ENCODE measurements around the gene SKOR2. TPM values are rescaled to one million over a fixed set of nuclear protein-coding genes. Genes with fewer than 3 reads are reported as not detected.

Gene SKOR2
- total RNA-seq, 1 experiment from 2014 or later, result not detected

- intact Hi-C loops (cut with micrococcal nuclease), result loop anchor here (1.0 to 10.0 kb wide), 5 partner anchors 68 to 809 kb away; no protein-coding TSS in a partner anchor
- H2AFZ ChIP-seq (ENCODE audit: low read depth, low read length, poor library complexity, severe bottlenecking), result no peak overlapping the region
- ChIA-PET POLR2A (no interaction called here), RAD21 (ENCODE audit: low non-redundant PET in 1 of 2, low total read pairs in 2 of 2, uncharacterized antibody in 2 of 2, unreplicated experiment in 2 of 2) (interaction anchor here in 1 of 2 experiments (0.6 kb wide), 1 partner anchor 518 kb away, joined by 3 read pairs; no protein-coding TSS in a partner anchor), CTCF (interaction anchor here (0.6 to 3.5 kb wide), 16 partner anchors 9 to 541 kb away, joined by 3 to 20 read pairs (median 5); no protein-coding TSS in a partner anchor)
- H3K27me3 ChIP-seq (ENCODE audit: insufficient read depth, low read length), result peaks cover 90% of the 10 kb centered on the region
- ATAC-seq, result peak; percentile 92
- BruUV-seq (replicated peaks), result no TSS peak
- H3K9me2 ChIP-seq (ENCODE audit: insufficient read depth), result no peaks in the 10 kb centered on the region
- H3K4me2 ChIP-seq (ENCODE audit: low read length), result no peak overlapping the region
- H4K20me1 ChIP-seq (ENCODE audit: insufficient read depth), result no peaks in the 10 kb centered on the region
- TF ChIP-seq CEBPB (IDR thresholded peaks at IDR 0.05; ENCODE audit: low read depth) (no peak), CTCF (IDR thresholded peaks at IDR 0.05 in 2 of 3, conservative IDR thresholded peaks at IDR 0.05 in 1 of 3; ENCODE audit: borderline replicate concordance in 1 of 3, insufficient read depth in 1 of 3, low read depth in 2 of 3, low read length in 2 of 3) (peak; percentile 65 to 85 (median 78)), TCF7L2 (IDR thresholded peaks at IDR 0.05; ENCODE audit: borderline replicate concordance, extremely low read depth, insufficient read depth, insufficient read length) (peak; percentile 57), RAD21 (IDR thresholded peaks at IDR 0.05; ENCODE audit: low read depth) (peak; percentile 81)
- H3K9ac ChIP-seq (ENCODE audit: low read length), result no peak overlapping the region
- H3K27ac ChIP-seq (ENCODE audit: low read depth, low read length), result no peak overlapping the region
- no peaks in the 10 kb centered on the region for H3K79me2 ChIP-seq (ENCODE audit: insufficient read depth, low read length)
- no peak overlapping the region for H3K4me3 ChIP-seq (replicated peaks in 1 of 2; ENCODE audit: low read depth in 1 of 2, low read length in 2 of 2)
- no peaks in the 10 kb centered on the region for H3K36me3 ChIP-seq (ENCODE audit: control insufficient read depth in 1 of 2, insufficient read depth in 2 of 2, low read length in 2 of 2)
- DNase-seq (ENCODE audit: low read depth, low spot score), result peak; percentile 55
- H3K9me3 ChIP-seq (ENCODE audit: control insufficient read depth in 1 of 2, insufficient read depth in 1 of 2, low read depth in 1 of 2, low read length in 2 of 2), result no peaks in the 10 kb centered on the region
- H3K4me1 ChIP-seq (ENCODE audit: control insufficient read depth in 1 of 2, insufficient read depth in 2 of 2, low read length in 2 of 2), result no peaks in the 10 kb centered on the region
Observed at GRCh38 chr18:47215554-47216138, 35.8 kb downstream of the SKOR2 start.

- Histone ChIP-seq H4K20me1 (ENCODE audit: insufficient read depth) (no peaks in the 10 kb centered on the region), H3K27me3 (ENCODE audit: insufficient read depth, low read length) (peaks cover 73% of the 10 kb centered on the region)
- TF ChIP-seq RAD21 (IDR thresholded peaks at IDR 0.05; ENCODE audit: low read depth) (no peak), ZBTB33 (IDR thresholded peaks at IDR 0.05; ENCODE audit: extremely low read depth, insufficient replicate concordance, low read length) (no peak), SIN3A (IDR thresholded peaks at IDR 0.05; ENCODE audit: low read depth) (no peak), ZNF274 (IDR thresholded peaks at IDR 0.05; ENCODE audit: low read depth, low read length) (no peak), TCF7L2 (IDR thresholded peaks at IDR 0.05; ENCODE audit: borderline replicate concordance, extremely low read depth, insufficient read depth, insufficient read length) (no peak), SRF (IDR thresholded peaks at IDR 0.05; ENCODE audit: low read depth) (no peak), MAX (IDR thresholded peaks at IDR 0.05) (no peak), EZH2phosphoT487 (IDR thresholded peaks at IDR 0.05; ENCODE audit: borderline replicate concordance) (no peak), EGR1 (IDR thresholded peaks at IDR 0.05; ENCODE audit: low read depth) (no peak), SP1 (IDR thresholded peaks at IDR 0.05; ENCODE audit: low read depth) (no peak)
Observed at GRCh38 chr18:47209171-47209570, 42.3 kb downstream of the SKOR2 start.

More at GRCh38 chr18:47209171-47209570, 42.3 kb downstream of the SKOR2 start:
- no peaks in the 10 kb centered on the region for H3K4me1 ChIP-seq (ENCODE audit: control insufficient read depth in 1 of 2, insufficient read depth in 2 of 2, low read length in 2 of 2)
- ChIA-PET CTCF (no interaction called here), POLR2A (no interaction called here), RAD21 (ENCODE audit: low non-redundant PET in 1 of 2, low total read pairs in 2 of 2, uncharacterized antibody in 2 of 2, unreplicated experiment in 2 of 2) (no interaction called here)
- no peaks in the 10 kb centered on the region for H3K9me2 ChIP-seq (ENCODE audit: insufficient read depth)
- H3K27ac ChIP-seq (ENCODE audit: low read depth, low read length), result no peak overlapping the region
- no peaks in the 10 kb centered on the region for H3K9me3 ChIP-seq (ENCODE audit: control insufficient read depth in 1 of 2, insufficient read depth in 1 of 2, low read depth in 1 of 2, low read length in 2 of 2)
- DNase-seq (ENCODE audit: low read depth, low spot score) (no peak), ATAC-seq (no peak)
- H3K79me2 ChIP-seq (ENCODE audit: insufficient read depth, low read length), result no peaks in the 10 kb centered on the region
- no peak overlapping the region for H3K4me3 ChIP-seq (replicated peaks in 1 of 2; ENCODE audit: low read depth in 1 of 2, low read length in 2 of 2)
- H3K9ac ChIP-seq (ENCODE audit: low read length), result no peak overlapping the region
- no peak overlapping the region for H2AFZ ChIP-seq (ENCODE audit: low read depth, low read length, poor library complexity, severe bottlenecking)
- no peaks in the 10 kb centered on the region for H3K36me3 ChIP-seq (ENCODE audit: control insufficient read depth in 1 of 2, insufficient read depth in 2 of 2, low read length in 2 of 2)
- BruUV-seq (replicated peaks), result no TSS peak
- no peak overlapping the region for H3K4me2 ChIP-seq (ENCODE audit: low read length)
- intact Hi-C loops (cut with micrococcal nuclease), result no loop called here

Measured in HCT116 (cell line).